DMS 273 (cell line): ENCODE measurements around the gene SEC61A2.
A peak's percentile ranks its signal among the peaks of the same experiment; 100 is the strongest.
"Not testable (repeated sequence)": the region's sequence is repeated elsewhere in the genome, so short reads cannot be mapped to it uniquely, and the experiment has no call there.

ENCODE experiments used
- DNase-seq: peaks from one replicate; lab custom pipeline; 2025; ENCODE audit not compliant: unreplicated experiment; lab: John Stamatoyannopoulos, UW

SEC61A2 gene

DNA sequence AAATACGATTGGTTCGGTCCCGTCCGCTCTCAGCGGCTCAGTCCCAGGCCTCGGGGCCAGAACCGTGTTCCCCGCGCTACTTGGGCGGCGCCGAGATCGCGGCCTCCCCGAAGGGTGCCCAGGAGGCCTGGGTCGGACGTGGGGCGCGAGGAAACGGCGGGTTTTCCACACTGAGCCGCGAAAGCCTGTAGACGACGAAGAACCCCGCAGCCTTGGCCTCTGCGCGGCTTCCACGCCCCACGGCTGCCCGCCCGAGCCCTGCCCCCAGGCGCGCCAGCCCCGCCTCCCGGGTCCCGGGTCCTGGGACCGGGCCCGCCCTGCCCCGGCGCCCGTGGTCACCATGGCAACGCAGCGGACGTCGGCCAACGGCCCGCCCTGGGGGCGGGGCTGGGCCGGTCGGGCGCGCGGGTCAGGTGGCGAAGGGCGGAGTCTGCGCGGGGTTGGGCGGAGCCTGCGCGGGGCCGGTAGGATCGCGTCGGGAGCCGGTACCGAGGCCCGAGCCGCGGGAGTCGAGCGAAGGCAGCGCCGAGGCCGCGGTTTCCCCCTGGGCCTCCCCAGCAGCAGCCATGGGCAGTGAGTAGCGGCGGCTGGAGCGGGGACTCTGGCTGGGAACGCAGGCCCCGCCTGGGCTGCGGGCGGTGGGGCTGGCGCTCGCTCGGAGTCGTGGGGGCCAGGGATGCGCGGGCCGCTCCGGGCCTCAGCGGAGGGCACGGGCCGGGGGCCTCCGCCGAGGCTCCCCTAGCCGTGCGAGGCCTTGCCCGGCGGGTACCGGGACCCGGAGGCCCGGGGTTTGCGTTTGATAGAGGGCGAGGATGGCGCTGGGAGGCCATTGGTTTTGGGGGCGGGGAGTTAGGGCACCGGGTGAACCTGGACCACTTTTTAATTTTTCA is at the start of gene SEC61A2:
Gene SEC61A2, plus strand, starts transcription at position 456 of the 890 bp plus-strand sequence. Its CDS starts 111 bp downstream, at position 567.
- DNase-seq, result peak; percentile 95

DNA sequence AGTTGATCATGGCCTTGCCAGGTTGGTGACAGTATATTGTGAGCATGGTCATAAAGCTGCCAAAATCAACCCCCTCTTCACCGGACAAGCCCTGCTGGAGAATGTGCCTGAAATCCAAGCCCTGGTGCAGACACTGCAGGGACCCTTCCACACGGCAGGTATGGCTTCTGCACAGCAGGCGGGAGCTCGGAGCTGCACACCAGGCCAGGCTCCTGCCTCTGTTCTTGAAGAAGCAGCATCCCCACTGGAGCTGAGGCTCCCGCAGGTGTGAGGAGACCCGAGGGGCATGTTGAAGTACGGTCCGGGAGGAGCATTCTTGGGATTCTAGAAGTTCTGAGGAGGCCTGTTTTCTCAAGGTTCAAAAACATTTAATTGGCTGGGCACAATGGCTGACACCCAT is 48.0 kb upstream of the SEC61A2 start:
- no peak for DNase-seq

GRCh38 chr10:12081879-12082557 is 47.5 kb upstream of the SEC61A2 start:
- DNase-seq, result no peak

GRCh38 chr10:12088919-12089318 is 40.6 kb upstream of the SEC61A2 start:
- DNase-seq, result no peak

DNA sequence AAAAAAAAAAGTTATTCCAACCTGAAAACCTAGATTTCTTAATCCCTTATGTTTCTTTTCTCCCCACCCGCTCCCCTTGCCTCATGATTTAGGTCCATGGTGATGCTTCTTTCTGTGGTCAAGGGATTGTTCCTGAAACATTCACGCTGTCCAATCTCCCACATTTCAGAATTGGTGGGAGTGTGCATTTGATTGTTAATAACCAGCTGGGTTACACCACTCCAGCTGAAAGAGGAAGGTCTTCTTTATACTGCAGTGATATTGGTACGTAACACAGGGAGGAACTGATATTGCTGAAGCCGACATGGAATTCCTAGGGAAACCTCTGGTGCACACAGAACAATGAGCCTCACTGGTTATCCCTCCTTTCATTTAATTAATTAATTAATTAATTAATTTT is 38.1 kb upstream of the SEC61A2 start:
- no peak for DNase-seq

GRCh38 chr10:12097361-12097760 is 32.1 kb upstream of the SEC61A2 start:
- DNase-seq, result not testable (repeated sequence)

DNA sequence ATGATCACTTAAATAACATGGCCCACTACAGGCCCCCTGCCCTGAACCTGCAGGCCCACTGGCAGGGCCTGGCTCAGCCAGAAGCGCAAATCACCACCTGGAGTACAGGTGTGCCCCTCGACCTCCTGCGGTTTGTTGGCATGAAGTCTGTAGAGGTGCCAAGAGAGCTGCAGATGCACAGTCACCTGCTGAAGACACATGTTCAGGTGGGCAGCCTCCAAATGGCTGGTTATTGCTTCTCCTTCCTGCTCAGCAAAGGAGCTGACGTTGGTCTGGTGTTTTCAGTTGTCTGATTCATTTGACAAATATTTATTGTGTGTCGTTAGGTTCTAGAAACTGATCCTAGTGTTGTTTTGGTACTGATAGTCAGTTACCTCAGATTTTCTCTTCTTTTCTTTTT is 31.7 kb upstream of the SEC61A2 start:
- no peak for DNase-seq

- DNase-seq, result no peak
These were observed 30.5 kb upstream of the SEC61A2 start for GRCh38 chr10:12098966-12099365.

DNA sequence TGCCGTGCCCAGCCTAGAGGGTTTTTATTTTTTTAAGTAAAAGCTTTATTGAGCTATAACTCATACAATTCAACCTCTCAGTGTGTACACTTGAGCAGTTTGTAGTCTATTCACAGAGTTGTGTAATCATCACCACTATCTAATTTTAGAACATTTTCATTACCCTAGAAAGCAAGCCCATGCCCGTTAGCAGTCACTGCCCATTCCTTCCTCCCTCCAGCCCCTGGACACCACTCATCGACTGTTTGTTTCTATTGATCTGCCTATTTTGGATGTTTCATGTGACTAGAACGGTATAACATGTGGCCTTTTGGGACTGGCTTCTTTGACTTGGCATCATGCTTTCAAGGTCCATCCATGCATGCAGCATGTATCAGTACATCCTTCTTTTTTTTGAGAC is 25.7 kb upstream of the SEC61A2 start:
- DNase-seq, result no peak

DNA sequence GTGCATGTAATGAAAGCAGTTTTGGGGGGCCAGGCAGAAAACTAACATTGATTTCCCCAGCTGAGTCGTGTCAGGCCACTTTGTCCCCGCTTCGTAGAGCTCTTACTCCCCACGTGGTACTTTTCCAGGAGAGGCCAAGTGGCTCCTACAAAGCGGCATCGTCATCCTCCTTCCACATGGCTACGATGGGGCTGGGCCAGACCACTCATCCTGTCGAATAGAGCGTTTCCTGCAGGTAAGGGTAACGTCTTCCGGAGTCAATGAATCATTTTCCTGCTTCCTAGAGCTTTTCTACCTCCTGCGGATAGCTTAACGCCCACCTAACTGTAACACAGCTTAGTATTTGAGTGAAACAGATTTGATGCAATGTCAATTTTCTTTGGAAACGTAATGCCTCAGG is 21.7 kb upstream of the SEC61A2 start:
- DNase-seq, result no peak

- no peak for DNase-seq
These were observed 20.2 kb upstream of the SEC61A2 start for GRCh38 chr10:12109286-12109685.

- DNase-seq, result no peak
These were observed 17.9 kb upstream of the SEC61A2 start for GRCh38 chr10:12111528-12111927.

DNA sequence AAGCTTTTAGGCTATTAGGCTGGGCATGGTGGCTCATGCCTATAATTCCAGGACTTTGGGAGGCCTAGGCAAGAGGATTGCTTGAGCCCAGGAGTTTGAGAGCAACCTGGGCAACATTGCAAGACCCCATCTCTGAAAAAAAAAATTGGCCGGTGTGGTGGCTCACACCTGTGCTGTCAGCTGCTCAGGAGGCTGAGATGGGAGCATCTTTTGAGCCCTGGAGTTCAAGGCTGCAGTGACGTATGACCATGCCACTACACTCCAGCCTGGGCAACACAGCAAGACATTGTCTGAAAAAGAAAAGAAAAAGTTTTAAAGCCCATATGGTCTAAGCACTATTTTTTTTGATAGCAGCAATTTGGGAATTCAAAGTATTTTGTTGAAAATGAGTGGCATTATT is 15.8 kb upstream of the SEC61A2 start:
- no peak for DNase-seq

- DNase-seq, result no peak
These were observed 7.8 kb upstream of the SEC61A2 start for GRCh38 chr10:12121673-12122072.

DNA sequence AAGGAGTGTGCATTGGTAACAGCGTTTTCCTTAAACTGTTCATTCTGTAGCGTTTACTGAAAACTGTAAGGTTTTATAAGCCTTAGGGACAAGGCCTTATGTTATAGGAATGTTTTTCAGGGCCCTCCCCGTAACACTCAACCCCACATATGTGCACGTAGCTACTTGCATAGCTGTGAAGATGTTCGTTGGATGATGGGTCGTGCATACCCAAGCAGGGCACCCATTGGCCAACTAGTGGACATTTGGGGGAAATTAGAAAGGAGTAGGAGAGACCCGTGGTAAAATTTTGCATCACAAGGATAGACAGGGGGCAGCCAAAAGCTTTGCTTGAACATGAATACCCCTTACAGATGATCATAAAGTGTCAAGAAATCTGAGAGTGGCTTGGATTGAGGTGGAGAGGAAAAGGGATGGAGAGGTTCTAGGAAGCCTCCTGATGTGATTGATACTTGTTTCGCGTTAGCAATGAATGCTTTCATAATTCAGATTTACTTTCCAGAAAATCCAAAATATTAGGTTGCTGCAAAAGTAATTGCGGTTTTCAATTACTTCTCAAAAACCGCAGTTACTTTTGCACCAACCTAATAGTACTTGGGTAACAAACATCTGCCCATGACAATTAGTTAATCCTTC is 878 bp downstream of the SEC61A2 start:
- peak; percentile 79 for DNase-seq

- DNase-seq, result no peak
These were observed 6.2 kb downstream of the SEC61A2 start for GRCh38 chr10:12135631-12136030.

- no peak for DNase-seq
These were observed 10.6 kb downstream of the SEC61A2 start for GRCh38 chr10:12140038-12140437.

DNA sequence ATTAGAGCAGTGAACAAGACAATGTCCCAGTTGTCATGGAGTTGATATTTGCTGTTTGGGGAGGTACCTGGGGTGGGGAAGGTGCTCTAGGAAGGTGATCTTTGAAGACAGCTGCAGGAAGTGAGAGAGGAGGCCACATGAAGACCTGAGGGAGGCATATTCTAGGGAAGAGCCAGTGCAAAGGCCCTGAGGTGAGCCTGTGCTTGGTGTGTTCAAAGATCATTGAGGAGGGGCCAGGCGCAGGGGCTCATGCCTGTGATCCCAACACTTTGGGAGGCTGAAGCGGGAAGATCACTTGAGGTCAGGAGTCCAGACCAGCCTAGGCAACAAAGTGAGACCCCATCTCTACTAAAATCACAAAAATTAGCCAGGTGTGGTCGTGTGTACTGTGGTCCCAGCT is 15.1 kb downstream of the SEC61A2 start:
- no peak for DNase-seq

DNA sequence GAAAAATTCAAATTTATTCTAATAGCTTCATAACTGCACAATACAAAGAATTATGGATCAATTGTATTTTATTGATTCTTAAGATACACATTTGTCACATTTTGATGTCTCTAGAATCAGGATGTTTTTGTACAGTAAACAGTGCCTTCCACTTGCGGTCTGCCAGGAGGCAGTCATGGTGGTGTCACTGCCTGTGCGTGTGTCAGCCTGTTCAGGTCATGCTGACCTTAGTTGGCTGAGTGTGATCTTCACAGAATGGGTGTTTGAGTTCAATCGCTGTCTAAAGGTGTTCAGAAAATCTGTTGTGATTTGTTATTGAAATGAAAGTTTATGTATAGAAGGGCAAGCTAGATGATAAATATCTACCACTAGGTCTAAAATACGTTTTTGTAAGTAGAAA is 20.7 kb downstream of the SEC61A2 start:
- no peak for DNase-seq

DNA sequence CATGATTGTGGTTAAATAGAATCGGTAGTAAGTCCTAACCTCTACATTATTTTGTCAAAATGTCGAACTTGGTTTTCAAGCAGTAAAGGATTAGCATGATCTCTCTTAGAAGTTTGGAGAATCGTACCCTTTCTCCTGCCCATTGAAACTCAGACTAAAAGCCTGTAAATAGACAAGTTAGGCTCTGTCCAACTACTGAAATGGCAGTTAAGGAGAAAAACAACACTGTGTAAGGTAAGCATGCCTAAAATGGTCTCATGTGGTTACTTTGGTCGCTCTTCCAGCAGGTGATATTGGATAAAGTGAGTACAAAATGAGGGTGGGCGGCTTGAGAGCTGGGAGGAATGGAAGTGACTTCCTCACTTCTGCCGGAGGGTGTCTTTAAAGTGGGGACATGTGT is 25.0 kb downstream of the SEC61A2 start:
- no peak for DNase-seq

- DNase-seq, result no peak
These were observed 27.1 kb downstream of the SEC61A2 start for GRCh38 chr10:12156367-12157123.
